Endothelial cell (in vitro differentiated cells): ENCODE measurements around the gene INPP4A. TPM values are rescaled to one million over a fixed set of nuclear protein-coding genes. Genes with fewer than 3 reads are reported as not detected.

Experiments
- DNase-seq: peaks from one replicate; pipeline ENCODE4 v3.0.0; 2021; ENCODE audit warnings: low spot score
- H3K27ac Mint-ChIP-seq: one replicate; pipeline ENCODE4 v1.8.0; 2021; ENCODE audit warnings: mixed read lengths, inconsistent platforms; ENCODE audit not compliant: unreplicated experiment
- H3K27me3 Mint-ChIP-seq: one replicate; pipeline ENCODE4 v1.8.0; 2021; ENCODE audit warnings: mild to moderate bottlenecking, moderate library complexity, mixed read lengths, inconsistent platforms; ENCODE audit not compliant: unreplicated experiment
- H3K36me3 Mint-ChIP-seq: one replicate; pipeline ENCODE4 v1.8.0; 2021; ENCODE audit warnings: mild to moderate bottlenecking, low read depth, mixed read lengths, inconsistent platforms; ENCODE audit not compliant: unreplicated experiment
- H3K4me1 Mint-ChIP-seq: one replicate; pipeline ENCODE4 v1.8.0; 2021; ENCODE audit warnings: mild to moderate bottlenecking, mixed read lengths, inconsistent platforms; ENCODE audit not compliant: unreplicated experiment
- H3K4me3 Mint-ChIP-seq: one replicate; pipeline ENCODE4 v1.8.0; 2021; ENCODE audit warnings: mild to moderate bottlenecking, mixed read lengths, inconsistent platforms; ENCODE audit not compliant: unreplicated experiment
- H3K9me3 Mint-ChIP-seq: one replicate; pipeline ENCODE4 v1.8.0; 2021; ENCODE audit warnings: mixed read lengths, inconsistent platforms; ENCODE audit not compliant: unreplicated experiment
- total RNA-seq: library from RNA; stranded (reverse); fragmentation: NEBNext Ultra II Directional; extraction: Animal tissue kit (Norgen Biotek cat#: 25700); gene quantifications from one replicate; pipeline ENCODE4 v1.2.1, GENCODE V29; 2021; ENCODE audit not compliant: unreplicated experiment
- TF ChIP-seq, protein P1 (sequence below): fragments of 200-600 bp; sonication (generic); IDR thresholded peaks from one replicate; pipeline ENCODE4 v1.5.0; 2021; ENCODE audit warnings: antibody characterized with exemption; ENCODE audit not compliant: unreplicated experiment

INPP4A gene
- total RNA-seq, 1 donor from 2014 or later, result 26.8 TPM

GRCh38 chr2:98453083-98453482 is 8.4 kb downstream of the INPP4A start:
- no peak overlapping the region for H3K4me3 Mint-ChIP-seq
- H3K36me3 Mint-ChIP-seq, result no peaks in the 10 kb centered on the region
- H3K27me3 Mint-ChIP-seq, result peaks cover 12% of the 10 kb centered on the region
- peaks cover 17% of the 10 kb centered on the region for H3K4me1 Mint-ChIP-seq
- TF ChIP-seq, protein P1, sequence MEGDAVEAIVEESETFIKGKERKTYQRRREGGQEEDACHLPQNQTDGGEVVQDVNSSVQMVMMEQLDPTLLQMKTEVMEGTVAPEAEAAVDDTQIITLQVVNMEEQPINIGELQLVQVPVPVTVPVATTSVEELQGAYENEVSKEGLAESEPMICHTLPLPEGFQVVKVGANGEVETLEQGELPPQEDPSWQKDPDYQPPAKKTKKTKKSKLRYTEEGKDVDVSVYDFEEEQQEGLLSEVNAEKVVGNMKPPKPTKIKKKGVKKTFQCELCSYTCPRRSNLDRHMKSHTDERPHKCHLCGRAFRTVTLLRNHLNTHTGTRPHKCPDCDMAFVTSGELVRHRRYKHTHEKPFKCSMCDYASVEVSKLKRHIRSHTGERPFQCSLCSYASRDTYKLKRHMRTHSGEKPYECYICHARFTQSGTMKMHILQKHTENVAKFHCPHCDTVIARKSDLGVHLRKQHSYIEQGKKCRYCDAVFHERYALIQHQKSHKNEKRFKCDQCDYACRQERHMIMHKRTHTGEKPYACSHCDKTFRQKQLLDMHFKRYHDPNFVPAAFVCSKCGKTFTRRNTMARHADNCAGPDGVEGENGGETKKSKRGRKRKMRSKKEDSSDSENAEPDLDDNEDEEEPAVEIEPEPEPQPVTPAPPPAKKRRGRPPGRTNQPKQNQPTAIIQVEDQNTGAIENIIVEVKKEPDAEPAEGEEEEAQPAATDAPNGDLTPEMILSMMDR, result no peak
- H3K27ac Mint-ChIP-seq, result no peak overlapping the region
- no peaks in the 10 kb centered on the region for H3K9me3 Mint-ChIP-seq
- DNase-seq, result no peak

DNA sequence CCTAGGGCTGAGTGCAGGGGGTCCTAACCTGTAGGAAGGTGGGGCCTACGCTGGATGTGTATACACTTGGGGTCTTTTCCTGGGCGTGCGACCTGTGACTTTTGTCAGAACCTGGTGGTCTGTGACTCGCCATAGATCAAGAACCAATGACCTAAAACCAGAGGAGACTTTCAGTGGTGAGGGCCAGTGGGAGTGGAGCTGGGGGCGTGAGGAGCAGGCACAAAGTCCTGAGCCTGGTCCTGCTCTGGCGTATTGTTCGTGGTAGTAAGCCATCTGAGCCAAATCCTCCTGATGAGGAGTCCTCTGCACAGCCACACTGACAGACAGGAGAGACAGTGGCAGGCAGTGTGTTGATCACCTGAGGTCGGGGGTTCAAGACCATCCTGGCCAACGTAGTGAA is 8.9 kb downstream of the INPP4A start:
- peaks cover 17% of the 10 kb centered on the region for H3K4me1 Mint-ChIP-seq
- no peak for DNase-seq
- H3K27ac Mint-ChIP-seq, result no peak overlapping the region

DNA sequence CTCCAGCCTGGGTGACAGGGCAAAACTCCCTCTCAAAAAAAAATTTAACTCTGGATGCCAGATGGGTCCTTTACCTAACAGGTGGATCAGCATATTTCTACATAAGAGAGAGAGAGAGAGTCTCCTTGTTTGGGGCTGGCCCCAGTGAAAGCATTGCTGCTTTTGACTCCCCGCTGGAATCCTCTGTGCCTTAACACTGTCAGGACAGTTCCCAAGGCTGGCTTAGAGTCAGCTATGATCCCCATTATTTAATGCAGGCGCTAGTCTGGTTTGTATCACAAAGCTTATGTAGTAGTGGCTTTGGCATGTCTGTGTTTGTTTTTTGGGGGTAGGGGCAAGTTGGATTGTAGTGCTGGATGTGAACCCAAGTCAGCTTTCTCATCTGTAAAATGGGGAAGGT is 9.4 kb downstream of the INPP4A start:
- Mint-ChIP-seq H3K36me3 (no peaks in the 10 kb centered on the region), H3K4me1 (peaks cover 17% of the 10 kb centered on the region), H3K9me3 (no peaks in the 10 kb centered on the region), H3K27ac (peak overlapping the region; percentile 39), H3K27me3 (peaks cover 12% of the 10 kb centered on the region), H3K4me3 (no peak overlapping the region)
- DNase-seq, result no peak
- TF ChIP-seq, protein P1, result no peak

More for the DNA sequence above, 8.9 kb downstream of the INPP4A start:
- Mint-ChIP-seq H3K9me3 (no peaks in the 10 kb centered on the region), H3K27me3 (peaks cover 12% of the 10 kb centered on the region), H3K4me3 (no peak overlapping the region), H3K36me3 (no peaks in the 10 kb centered on the region)
- TF ChIP-seq, protein P1, result no peak

DNA sequence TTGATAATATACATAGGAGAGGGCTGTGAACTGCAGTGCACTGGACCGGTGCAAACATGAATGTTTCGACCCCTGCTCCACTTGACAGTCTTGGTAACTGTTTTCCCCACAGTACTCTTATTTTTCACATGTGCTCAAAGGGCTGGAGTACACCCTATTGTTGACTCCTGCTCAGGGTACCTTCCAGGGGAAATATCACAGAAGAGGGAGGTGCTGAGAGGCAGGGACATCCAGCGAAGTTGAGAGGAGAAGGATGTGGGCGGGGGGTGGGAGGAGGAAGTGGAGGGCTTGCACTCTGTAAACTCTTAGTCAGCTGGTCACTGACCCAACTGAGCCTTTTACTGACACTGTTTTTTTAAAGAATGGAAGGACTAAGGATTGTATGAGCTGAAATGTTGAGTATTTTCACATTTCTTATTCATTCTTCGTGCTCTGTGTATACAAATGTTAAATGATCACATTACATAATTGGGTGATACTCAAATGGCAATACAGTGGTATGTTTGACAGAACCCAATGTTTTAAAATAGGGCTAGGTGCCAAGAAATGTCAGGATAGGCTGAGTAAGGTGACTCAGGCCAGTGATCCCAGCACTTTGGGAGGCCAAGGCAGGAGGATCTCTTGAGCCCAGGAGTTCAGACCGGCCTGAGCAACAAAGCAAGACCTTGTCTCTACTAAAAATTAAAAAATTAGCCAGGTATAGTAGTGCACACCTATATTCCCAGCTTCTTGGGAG is 10.0 kb downstream of the INPP4A start:
- Mint-ChIP-seq H3K27ac (peak overlapping the region; percentile 39), H3K4me1 (peaks cover 17% of the 10 kb centered on the region), H3K27me3 (peaks cover 12% of the 10 kb centered on the region), H3K4me3 (no peak overlapping the region), H3K9me3 (no peaks in the 10 kb centered on the region), H3K36me3 (no peaks in the 10 kb centered on the region)
- no peak for DNase-seq
- TF ChIP-seq, protein P1, result no peak

DNA sequence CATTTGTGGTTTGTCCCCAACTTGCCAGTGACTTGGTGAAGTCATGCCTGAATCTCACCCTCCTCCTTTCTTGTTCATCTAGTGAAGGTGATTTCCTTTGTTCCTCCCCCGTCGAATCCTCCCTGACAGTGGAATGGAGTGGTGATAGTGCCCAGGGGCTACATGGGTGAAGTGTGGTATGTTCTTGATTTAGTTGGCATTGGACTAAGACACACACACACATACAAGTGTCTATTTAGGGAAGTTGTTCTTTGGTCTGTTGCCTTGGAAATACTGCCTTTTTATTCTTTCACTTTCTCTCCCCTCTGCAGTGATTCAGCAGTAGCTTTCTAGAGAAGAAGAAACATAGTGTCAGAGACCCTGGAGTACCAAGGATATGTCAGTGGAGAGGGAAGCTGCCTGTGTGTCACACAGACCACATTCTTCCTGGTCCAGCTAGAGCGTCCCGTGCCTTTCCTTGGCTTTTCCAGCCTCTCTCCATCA is 10.9 kb downstream of the INPP4A start:
- Mint-ChIP-seq H3K9me3 (no peaks in the 10 kb centered on the region), H3K36me3 (no peaks in the 10 kb centered on the region), H3K27ac (no peak overlapping the region), H3K4me3 (no peak overlapping the region), H3K4me1 (peaks cover 19% of the 10 kb centered on the region), H3K27me3 (peaks cover 15% of the 10 kb centered on the region)
- TF ChIP-seq, protein P1, result no peak
- DNase-seq, result no peak
